ENCODE results near the gene CRMP1.

DNA sequence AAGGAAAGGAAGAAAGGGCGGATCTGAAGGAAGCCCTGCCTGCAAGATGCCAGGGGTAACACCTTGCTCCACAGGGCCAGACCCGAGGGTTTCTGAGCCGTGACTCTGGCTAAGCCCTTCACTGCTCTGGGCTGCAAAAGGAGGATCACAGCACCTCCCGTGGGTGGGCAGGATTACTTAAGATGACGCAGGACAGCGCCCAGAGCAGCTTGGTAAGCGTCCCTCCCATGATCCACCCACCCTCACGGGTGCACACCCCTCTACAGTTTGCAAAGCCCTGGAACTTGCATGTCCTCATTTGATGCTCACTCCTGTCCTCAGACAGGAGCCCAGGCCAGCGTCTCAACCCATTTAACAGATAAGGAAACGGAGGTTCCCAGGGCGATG lies 64.9 kb downstream of the CRMP1 start:
- TF ChIP-seq, protein P1, sequence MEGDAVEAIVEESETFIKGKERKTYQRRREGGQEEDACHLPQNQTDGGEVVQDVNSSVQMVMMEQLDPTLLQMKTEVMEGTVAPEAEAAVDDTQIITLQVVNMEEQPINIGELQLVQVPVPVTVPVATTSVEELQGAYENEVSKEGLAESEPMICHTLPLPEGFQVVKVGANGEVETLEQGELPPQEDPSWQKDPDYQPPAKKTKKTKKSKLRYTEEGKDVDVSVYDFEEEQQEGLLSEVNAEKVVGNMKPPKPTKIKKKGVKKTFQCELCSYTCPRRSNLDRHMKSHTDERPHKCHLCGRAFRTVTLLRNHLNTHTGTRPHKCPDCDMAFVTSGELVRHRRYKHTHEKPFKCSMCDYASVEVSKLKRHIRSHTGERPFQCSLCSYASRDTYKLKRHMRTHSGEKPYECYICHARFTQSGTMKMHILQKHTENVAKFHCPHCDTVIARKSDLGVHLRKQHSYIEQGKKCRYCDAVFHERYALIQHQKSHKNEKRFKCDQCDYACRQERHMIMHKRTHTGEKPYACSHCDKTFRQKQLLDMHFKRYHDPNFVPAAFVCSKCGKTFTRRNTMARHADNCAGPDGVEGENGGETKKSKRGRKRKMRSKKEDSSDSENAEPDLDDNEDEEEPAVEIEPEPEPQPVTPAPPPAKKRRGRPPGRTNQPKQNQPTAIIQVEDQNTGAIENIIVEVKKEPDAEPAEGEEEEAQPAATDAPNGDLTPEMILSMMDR (IDR thresholded peaks at IDR 0.05): no peak
- TF ChIP-seq POLR2A (IDR thresholded peaks at IDR 0.05): no peak

Data from adrenal gland (tissue), 5 donors.